H9 (cell line): Measurements from ENCODE around the gene KRTAP12-3. TPM values are rescaled to one million over a fixed set of nuclear protein-coding genes. Genes with fewer than 3 reads are reported as not detected.

Experiments used
- DNase-seq: peaks from one replicate; pipeline ENCODE4 v3.0.0-alpha.2; 2017
- H2AFZ ChIP-seq: one replicate; pipeline ENCODE4 v1.6.1; 2013; ENCODE audit warnings: mild to moderate bottlenecking, low read length, control low read depth, moderate library complexity
- H2AK5ac ChIP-seq: 2 replicates; pipeline ENCODE4 v1.6.1; 2013; ENCODE audit warnings: low read length, control low read depth, mixed read lengths; ENCODE audit not compliant: insufficient read length
- H2BK120ac ChIP-seq: one replicate; pipeline ENCODE4 v1.6.1; 2013; ENCODE audit warnings: low read depth, mild to moderate bottlenecking, low read length, control low read depth, inconsistent platforms; ENCODE audit not compliant: poor library complexity, severe bottlenecking
- H2BK12ac ChIP-seq: 2 replicates; pipeline ENCODE4 v1.6.1; 2013; ENCODE audit warnings: low read length, control low read depth, mixed read lengths, low read depth; ENCODE audit not compliant: insufficient read length
- H2BK15ac ChIP-seq: 2 replicates; pipeline ENCODE4 v1.6.1; 2013; ENCODE audit warnings: low read depth, low read length, control low read depth
- H2BK20ac ChIP-seq: one replicate; pipeline ENCODE4 v1.6.1; 2013; ENCODE audit warnings: low read depth, mild to moderate bottlenecking, low read length, control low read depth, inconsistent platforms; ENCODE audit not compliant: poor library complexity, severe bottlenecking
- H2BK5ac ChIP-seq: 2 replicates; pipeline ENCODE4 v1.6.1; 2013; ENCODE audit warnings: low read length, control low read depth, mixed read lengths; ENCODE audit not compliant: insufficient read length
- H3K14ac ChIP-seq: 2 replicates; pipeline ENCODE4 v1.6.1; 2013; ENCODE audit warnings: low read length, control low read depth; ENCODE audit not compliant: insufficient read depth
- H3K18ac ChIP-seq: 2 replicates; pipeline ENCODE4 v1.6.1; 2013; ENCODE audit warnings: low read depth, mild to moderate bottlenecking, mixed read lengths, low read length, control low read depth; ENCODE audit not compliant: insufficient read length
- H3K23ac ChIP-seq: 2 replicates; pipeline ENCODE4 v1.6.1; 2013; ENCODE audit warnings: low read length, control low read depth, mixed read lengths, low read depth; ENCODE audit not compliant: insufficient read length
- H3K23me2 ChIP-seq: 2 replicates; pipeline ENCODE4 v1.6.1; 2013; ENCODE audit warnings: low read depth, mild to moderate bottlenecking, mixed read lengths, low read length, control low read depth; ENCODE audit not compliant: insufficient read length, poor library complexity, severe bottlenecking
- H3K27ac ChIP-seq: 2 replicates; pipeline ENCODE4 v1.5.1; 2013; ENCODE audit warnings: low read length, control low read depth, mixed read lengths, low read depth; ENCODE audit not compliant: insufficient read length
- H3K27me3 ChIP-seq: 2 replicates; pipeline ENCODE4 v1.6.1; 2013; ENCODE audit warnings: low read length, control low read depth, inconsistent platforms; ENCODE audit not compliant: insufficient read depth
- H3K4ac ChIP-seq: 2 replicates; pipeline ENCODE4 v1.6.1; 2013; ENCODE audit warnings: low read depth, mild to moderate bottlenecking, control low read depth, inconsistent platforms, low read length, moderate library complexity
- H3K4me1 ChIP-seq: 2 replicates; pipeline ENCODE4 v1.6.1; 2013; ENCODE audit warnings: low read length, control low read depth, inconsistent platforms; ENCODE audit not compliant: insufficient read depth
- H3K4me2 ChIP-seq: 2 replicates; pipeline ENCODE4 v1.6.1; 2013; ENCODE audit warnings: low read length, control low read depth, mixed read lengths; ENCODE audit not compliant: insufficient read length, insufficient read depth
- H3K56ac ChIP-seq: 2 replicates; pipeline ENCODE4 v1.6.1; 2013; ENCODE audit warnings: low read depth, mild to moderate bottlenecking, mixed read lengths, low read length, control low read depth; ENCODE audit not compliant: insufficient read length
- H3K79me1 ChIP-seq: 2 replicates; pipeline ENCODE4 v1.6.1; 2013; ENCODE audit warnings: low read depth, mild to moderate bottlenecking, moderate library complexity, low read length, control low read depth, inconsistent platforms; ENCODE audit not compliant: insufficient read depth, poor library complexity, severe bottlenecking
- H3K79me2 ChIP-seq: 2 replicates; pipeline ENCODE4 v1.6.1; 2013; ENCODE audit warnings: low read length, control low read depth, inconsistent platforms; ENCODE audit not compliant: insufficient read depth
- H3K9ac ChIP-seq: 2 replicates; pipeline ENCODE4 v1.6.1; 2013; ENCODE audit warnings: low read length, control low read depth, mixed read lengths; ENCODE audit not compliant: insufficient read length; ENCODE audit errors: extremely low read depth
- H3K9me3 ChIP-seq: one replicate; pipeline ENCODE4 v1.6.1; 2013; ENCODE audit warnings: low read depth, low read length, inconsistent platforms; ENCODE audit not compliant: control insufficient read depth
- H3T11ph ChIP-seq: one replicate; pipeline ENCODE4 v1.6.1; 2013; ENCODE audit warnings: mild to moderate bottlenecking, low read length, control low read depth, inconsistent platforms
- H4K20me1 ChIP-seq: one replicate; pipeline ENCODE4 v1.6.1; 2013; ENCODE audit not compliant: control insufficient read depth, insufficient read length, insufficient read depth
- H4K5ac ChIP-seq: 2 replicates; pipeline ENCODE4 v1.6.1; 2013; ENCODE audit warnings: low read depth, mild to moderate bottlenecking, mixed read lengths, low read length, control low read depth; ENCODE audit not compliant: insufficient read length
- H4K8ac ChIP-seq: replicated peaks from 2 replicates; pipeline ENCODE4 v1.6.1; 2013; ENCODE audit warnings: low read length, control low read depth, mixed read lengths, low read depth; ENCODE audit not compliant: insufficient read length
- H4K91ac ChIP-seq: 2 replicates; pipeline ENCODE4 v1.6.1; 2013; ENCODE audit warnings: low read depth, mild to moderate bottlenecking, moderate library complexity, mixed read lengths, low read length, control low read depth; ENCODE audit not compliant: insufficient read length
- H3K27ac Mint-ChIP-seq, 3 experiments: 2 replicates in 2 of 3; 3 replicates in 1 of 3; pipeline ENCODE4 v1.8.0; 2020 to 2021; ENCODE audit warnings: mixed read lengths in 3 of 3, mild to moderate bottlenecking in 1 of 3, moderate library complexity in 1 of 3
- H3K27me3 Mint-ChIP-seq: 2 replicates; pipeline ENCODE4 v1.8.0; 2021; ENCODE audit warnings: low read depth, mild to moderate bottlenecking, moderate library complexity, mixed read lengths
- H3K36me3 Mint-ChIP-seq, 3 experiments: 2 replicates in 2 of 3; 3 replicates in 1 of 3; pipeline ENCODE4 v1.8.0; 2020 to 2021; ENCODE audit warnings: low read depth in 3 of 3, mixed read lengths in 3 of 3; ENCODE audit not compliant: insufficient read depth in 1 of 3
- H3K4me1 Mint-ChIP-seq, 2 experiments: 2 replicates each; pipeline ENCODE4 v1.8.0; 2020; ENCODE audit warnings: mixed read lengths in 2 of 2
- H3K4me3 Mint-ChIP-seq, 2 experiments: 2 replicates in 1 of 2; 3 replicates in 1 of 2; pipeline ENCODE4 v1.8.0; 2020 to 2021; ENCODE audit warnings: mild to moderate bottlenecking in 2 of 2, mixed read lengths in 2 of 2, moderate library complexity in 1 of 2
- H3K9me3 Mint-ChIP-seq, 2 experiments: 2 replicates in 1 of 2; 3 replicates in 1 of 2; pipeline ENCODE4 v1.8.0; 2020; ENCODE audit warnings: mild to moderate bottlenecking in 2 of 2, mixed read lengths in 2 of 2, moderate library complexity in 1 of 2
- WGBS: extraction: QIAGEN DNeasy Blood & Tissue Kit; methylation state at CpG from one replicate; pipeline ENCODE4 v1.1.7; 2013; ENCODE audit warnings: missing lambda C conversion rate, low lambda C conversion rate, mixed read lengths; ENCODE audit not compliant: insufficient read length; ENCODE audit errors: extremely low coverage; 5-methylcytosine and 5-hydroxymethylcytosine counted together
- total RNA-seq: library from RNA; stranded (reverse); gene quantifications from 2 replicates; pipeline ENCODE4 v1.2.1, GENCODE V29; 2021
- TF ChIP-seq, protein P1 (sequence below): fragments of 200-600 bp; sonication (generic); conservative IDR thresholded peaks from 3 replicates; pipeline ENCODE4 v1.8.0; 2021; ENCODE audit warnings: antibody characterized with exemption, mild to moderate bottlenecking

The KRTAP12-3 gene
- total RNA-seq, 1 experiment from 2014 or later = not detected

DNA sequence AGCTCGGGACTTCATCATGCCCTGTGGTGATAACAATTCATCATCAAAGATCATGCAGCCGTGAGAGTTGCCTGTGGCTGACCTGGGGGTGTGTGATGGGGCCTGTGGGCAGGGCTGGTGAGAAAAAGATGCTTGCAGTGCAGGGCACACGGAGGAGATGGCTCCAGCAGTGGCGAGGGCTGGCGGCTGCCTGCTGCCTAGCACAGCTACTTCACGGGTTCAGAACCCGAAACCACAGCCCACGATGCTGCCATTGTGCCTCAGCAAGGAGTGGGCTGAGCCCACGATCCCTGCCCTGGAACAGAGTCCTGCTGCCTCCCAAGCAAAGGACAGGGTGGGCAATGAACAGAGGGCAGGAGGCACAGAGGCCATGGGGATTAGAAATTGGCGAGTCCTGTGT is 31.5 kb upstream of the KRTAP12-3 start:
- Histone ChIP-seq H4K5ac (no peak overlapping the region), H4K91ac (no peak overlapping the region), H3K27me3 (no peaks in the 10 kb centered on the region), H2AFZ (no peak overlapping the region), H2AK5ac (no peak overlapping the region), H2BK20ac (no peak overlapping the region), H4K8ac (no peak overlapping the region), H3K56ac (no peak overlapping the region), H2BK5ac (no peak overlapping the region), H3K79me1 (no peaks in the 10 kb centered on the region), H4K20me1 (no peaks in the 10 kb centered on the region), H3K23ac (no peak overlapping the region), H3K27ac (no peak overlapping the region), H3K4me1 (no peaks in the 10 kb centered on the region), H3K9me3 (no peaks in the 10 kb centered on the region), H3K4ac (no peak overlapping the region), H2BK120ac (no peak overlapping the region), H3K18ac (no peak overlapping the region), H3K14ac (no peak overlapping the region), H3K23me2 (no peaks in the 10 kb centered on the region), H2BK15ac (no peak overlapping the region), H3T11ph (no peak overlapping the region), H3K79me2 (no peaks in the 10 kb centered on the region), H3K4me2 (no peak overlapping the region), H2BK12ac (no peak overlapping the region), H3K9ac (no peak overlapping the region)
- Mint-ChIP-seq H3K36me3 (peaks cover 11 to 28% (median 16%) of the 10 kb centered on the region in 3 experiments; a peak in 6 of 7 replicates), H3K9me3 (peaks cover 36 to 37% of the 10 kb centered on the region in 2 experiments), H3K27ac (no peak overlapping the region), H3K27me3 (peaks cover 7% of the 10 kb centered on the region), H3K4me3 (no peak overlapping the region), H3K4me1 (peaks cover 3 to 7% of the 10 kb centered on the region in 2 experiments; a peak in 2 of 4 replicates)
- WGBS = no CpG with 5 or more reads among the region's 10 CpGs
- DNase-seq = no peak
- TF ChIP-seq, protein P1, sequence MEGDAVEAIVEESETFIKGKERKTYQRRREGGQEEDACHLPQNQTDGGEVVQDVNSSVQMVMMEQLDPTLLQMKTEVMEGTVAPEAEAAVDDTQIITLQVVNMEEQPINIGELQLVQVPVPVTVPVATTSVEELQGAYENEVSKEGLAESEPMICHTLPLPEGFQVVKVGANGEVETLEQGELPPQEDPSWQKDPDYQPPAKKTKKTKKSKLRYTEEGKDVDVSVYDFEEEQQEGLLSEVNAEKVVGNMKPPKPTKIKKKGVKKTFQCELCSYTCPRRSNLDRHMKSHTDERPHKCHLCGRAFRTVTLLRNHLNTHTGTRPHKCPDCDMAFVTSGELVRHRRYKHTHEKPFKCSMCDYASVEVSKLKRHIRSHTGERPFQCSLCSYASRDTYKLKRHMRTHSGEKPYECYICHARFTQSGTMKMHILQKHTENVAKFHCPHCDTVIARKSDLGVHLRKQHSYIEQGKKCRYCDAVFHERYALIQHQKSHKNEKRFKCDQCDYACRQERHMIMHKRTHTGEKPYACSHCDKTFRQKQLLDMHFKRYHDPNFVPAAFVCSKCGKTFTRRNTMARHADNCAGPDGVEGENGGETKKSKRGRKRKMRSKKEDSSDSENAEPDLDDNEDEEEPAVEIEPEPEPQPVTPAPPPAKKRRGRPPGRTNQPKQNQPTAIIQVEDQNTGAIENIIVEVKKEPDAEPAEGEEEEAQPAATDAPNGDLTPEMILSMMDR = no peak
